ENCODE data around the gene GPR139. TPM values are rescaled to one million over a fixed set of nuclear protein-coding genes. Genes with fewer than 3 reads are reported as not detected.
A peak's percentile ranks its signal among the peaks of the same experiment; 100 is the strongest.

GPR139 gene
- not detected in 2 replicates for total RNA-seq

DNA sequence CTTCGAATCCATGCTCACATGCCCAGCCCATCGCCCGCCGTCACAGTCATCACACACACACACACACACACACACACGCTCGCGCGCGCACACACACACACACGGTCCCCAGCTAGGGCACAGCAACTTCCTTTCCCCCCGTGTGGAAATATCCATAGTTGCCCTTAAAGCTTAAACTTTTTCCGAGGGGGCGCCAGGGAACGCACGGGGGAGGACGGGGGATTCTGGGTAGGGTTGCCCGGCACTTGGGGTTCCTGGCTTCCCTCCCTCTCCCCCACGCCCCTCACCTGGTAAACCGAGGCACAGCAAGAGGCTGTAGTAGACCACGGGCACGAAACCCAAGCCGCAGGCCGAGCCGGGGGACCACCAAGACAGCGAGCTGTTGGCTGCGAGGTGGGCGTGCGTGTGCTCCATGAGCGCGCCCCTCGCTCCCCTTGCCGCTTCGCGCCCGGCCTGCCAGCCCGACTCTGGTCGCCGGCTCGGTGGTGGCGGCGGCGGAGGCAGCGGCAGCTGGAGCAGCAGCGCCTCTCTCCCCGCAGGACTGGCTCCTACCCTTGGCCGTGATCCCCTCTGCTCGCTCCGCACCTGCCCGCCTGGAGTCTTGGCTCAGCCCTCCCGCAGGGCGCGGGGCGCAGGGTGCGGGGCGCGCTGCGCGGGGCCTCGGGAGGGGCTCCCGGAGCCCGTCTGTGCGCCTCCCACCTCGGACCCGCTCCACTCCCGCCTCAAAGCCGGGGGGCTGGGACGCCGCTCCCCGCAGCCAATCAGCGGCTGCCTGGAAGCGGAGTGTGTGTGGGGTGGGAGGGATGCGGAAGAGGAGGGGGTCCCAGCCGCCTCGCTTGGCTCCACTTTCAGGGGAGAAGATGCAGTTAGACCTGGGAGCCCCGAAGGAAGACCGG lies at the start of gene GPR139:
GPR139 (minus strand) TSS at position 688 of the 896 bp plus-strand sequence; CDS start at position 414, 274 bp downstream.
- DNase-seq (ENCODE audit: low read depth in 2 of 2): no peak

DNA sequence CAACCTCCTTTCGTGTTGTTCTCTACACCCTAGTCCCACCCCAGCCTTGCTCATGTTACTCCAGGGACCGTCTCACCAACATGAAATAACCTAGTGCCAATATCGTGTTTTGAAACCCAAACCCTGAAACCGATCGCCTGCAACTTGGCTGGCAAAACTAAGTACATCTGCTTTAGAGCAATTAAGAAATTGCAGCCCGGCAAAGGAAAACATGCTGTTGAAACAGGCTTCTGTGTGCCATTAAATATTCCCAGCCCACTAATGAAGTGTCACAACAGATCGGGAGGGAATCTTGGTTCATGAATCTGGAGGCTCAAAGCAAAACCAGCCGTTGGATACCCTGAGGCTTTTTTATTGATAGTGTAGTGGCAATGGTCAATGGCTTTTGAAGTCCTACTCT lies 48.3 kb upstream of the GPR139 start:
- no peak for DNase-seq (ENCODE audit: low read depth in 2 of 2)

DNA sequence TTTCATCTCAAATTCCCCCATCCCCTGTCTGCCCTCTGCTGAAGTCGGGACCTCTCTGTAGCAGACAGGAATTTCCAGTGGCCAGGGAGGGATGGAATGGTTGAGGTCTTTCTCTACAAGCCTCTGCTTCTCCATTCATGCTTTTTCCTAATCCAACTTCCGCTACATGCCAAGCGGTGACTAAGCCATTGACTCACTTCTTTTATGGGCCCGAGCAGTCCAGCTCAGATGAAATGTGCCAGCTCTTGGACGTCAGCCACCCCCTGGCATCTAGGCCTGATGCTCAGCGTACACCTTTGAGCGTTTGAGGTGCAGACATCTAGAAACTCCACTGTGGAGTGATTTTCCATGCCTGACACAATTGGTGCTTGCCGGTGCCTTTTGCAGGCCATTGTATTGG lies 40.7 kb upstream of the GPR139 start:
- no peak for DNase-seq (ENCODE audit: low read depth in 2 of 2)

DNA sequence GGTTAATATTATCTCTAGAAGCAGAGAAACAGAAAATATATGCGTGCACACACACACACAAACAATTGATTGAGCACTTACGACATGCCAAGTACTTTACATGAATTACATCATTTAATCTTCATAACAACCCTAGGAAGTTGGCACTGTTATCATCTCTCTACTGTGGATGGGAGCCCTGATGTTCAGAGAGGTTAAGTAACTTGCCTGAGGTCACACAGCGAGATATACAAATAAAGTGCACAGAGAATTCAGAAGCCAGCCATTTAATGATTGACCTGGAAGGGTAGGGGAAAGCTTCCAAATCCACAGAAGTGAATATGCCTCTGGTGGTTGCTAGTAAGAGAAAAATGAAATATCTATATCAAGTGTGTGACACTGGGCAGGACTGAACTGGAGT lies 37.5 kb upstream of the GPR139 start:
- no peak for DNase-seq (ENCODE audit: low read depth in 2 of 2)

DNA sequence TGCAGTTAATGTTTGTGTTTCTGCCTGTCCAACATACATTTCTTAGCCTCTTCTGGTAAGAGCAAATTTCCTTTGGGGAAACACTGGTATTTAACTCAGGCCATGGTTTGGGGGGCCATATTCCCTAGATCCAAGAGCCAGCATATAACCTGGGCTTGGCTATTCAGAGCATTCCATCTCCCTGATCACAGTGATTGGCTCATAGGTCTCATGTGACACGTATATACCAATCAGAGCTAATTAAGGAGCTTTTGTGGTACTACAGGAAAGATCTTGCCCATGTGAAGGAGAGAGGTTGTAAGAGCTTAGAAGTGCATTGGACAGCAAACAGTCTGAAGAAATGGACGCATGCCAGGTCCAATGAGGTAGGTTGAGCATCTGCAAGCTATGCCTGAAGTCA lies 33.4 kb upstream of the GPR139 start:
- no peak for DNase-seq (ENCODE audit: low read depth in 2 of 2)

DNA sequence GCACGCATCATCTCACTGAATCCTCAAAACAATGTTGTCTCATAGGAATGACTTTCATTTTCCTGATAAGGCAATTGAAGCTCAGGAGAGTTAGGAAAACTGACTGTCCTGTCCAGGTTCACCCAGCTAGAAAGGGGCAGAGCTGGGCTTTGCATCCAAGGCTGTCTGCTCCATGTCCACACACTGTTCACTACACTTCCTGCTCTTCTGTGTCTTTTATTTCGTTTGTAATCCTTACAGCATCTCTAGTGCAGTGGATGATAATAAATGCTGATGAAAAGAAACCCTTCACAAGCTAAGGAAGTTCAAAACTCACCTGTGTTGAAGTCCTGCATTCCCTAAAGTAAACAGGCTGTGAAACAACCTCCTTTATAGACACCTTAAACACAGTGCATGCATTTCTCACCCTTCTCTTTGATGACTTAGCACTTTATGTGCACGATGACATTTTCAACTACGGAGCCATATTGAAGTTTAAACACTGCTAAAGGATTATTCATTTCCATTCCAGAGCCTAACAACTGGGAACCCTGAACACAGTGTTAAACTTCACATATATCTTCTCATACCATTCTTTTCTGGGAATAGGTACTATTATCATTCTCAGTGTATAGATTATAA lies 31.0 kb upstream of the GPR139 start:
- no peak for DNase-seq (ENCODE audit: low read depth in 2 of 2)

DNA sequence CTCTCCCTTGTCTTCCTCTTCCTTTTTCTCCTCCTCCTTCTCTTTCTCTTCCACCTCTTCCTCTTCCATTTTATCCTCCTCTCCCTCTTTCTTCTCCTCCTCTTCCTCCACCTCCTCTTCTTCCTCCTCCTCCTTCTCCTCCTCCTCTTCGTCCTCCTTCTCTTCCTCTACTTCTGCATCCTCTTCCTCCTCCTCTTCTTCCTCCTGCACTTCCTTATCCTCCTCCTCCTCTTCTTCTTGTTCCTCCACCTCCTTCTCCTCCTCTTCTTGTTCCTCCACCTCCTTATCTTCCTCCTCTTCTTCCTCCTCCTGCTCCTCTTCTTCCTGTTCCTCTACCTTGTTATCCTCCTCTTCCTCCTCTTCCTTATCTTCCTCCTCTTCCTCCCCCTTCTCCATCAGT lies 28.8 kb upstream of the GPR139 start:
- DNase-seq (ENCODE audit: low read depth in 2 of 2): no peak

DNA sequence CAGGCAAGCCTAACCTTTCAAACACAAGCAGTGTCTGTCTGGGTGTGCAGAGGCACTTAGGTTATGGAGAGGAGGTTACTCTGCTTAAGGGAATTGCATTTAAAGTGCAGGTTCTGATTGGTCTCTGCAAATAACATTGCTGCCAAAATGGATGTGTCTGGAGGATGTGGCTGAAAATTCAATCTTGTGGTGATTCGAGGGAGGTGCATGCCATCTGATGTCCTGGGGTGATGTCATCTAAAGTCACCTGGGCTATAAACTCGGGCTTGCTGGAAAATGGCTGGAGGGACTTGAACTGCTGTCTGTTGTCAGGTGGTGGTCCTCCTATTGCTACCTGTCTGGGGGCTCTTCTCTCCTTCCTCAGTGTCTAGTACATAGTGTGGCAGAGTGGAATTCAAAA lies 28.3 kb upstream of the GPR139 start:
- DNase-seq (ENCODE audit: low read depth in 2 of 2): no peak

DNA sequence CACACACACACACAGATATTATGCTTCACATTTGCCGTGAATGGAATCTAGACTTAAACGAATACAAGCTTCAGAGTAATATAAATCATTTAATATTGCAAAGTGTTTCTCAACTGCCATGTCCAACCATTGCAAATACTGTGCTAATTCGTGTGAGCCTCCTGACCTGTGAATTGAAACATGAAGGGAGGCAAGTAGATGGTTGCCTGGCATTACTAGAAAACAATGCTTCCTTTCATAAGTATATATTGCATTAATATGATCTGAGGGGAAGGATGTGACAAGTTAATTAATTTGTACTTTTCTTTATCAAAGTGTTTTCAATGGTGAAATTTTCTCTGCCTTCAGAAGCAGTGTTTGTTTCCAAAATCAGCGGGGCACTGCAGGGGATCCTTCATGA lies 25.7 kb upstream of the GPR139 start:
- DNase-seq (ENCODE audit: low read depth in 2 of 2): no peak

DNA sequence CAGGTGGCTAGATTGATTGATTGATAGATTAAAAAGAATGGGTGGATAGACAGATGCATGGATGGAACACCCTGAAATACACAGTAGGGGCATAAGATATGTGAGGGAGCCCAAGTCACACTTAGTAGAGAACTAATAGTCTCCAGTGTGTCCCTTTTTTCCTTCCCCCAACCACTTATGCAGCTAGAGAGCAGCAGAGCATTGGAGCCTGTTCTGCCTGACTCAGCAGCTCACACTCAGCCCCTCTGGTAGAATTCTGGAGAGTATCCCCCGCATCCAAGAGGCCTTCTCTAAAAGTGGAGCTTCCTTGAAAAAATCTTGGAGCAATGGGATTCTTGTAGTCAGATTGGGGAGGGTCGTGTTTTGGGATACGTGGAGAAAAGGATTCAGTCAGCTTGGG lies 20.5 kb upstream of the GPR139 start:
- DNase-seq (ENCODE audit: low read depth in 2 of 2): no peak

DNA sequence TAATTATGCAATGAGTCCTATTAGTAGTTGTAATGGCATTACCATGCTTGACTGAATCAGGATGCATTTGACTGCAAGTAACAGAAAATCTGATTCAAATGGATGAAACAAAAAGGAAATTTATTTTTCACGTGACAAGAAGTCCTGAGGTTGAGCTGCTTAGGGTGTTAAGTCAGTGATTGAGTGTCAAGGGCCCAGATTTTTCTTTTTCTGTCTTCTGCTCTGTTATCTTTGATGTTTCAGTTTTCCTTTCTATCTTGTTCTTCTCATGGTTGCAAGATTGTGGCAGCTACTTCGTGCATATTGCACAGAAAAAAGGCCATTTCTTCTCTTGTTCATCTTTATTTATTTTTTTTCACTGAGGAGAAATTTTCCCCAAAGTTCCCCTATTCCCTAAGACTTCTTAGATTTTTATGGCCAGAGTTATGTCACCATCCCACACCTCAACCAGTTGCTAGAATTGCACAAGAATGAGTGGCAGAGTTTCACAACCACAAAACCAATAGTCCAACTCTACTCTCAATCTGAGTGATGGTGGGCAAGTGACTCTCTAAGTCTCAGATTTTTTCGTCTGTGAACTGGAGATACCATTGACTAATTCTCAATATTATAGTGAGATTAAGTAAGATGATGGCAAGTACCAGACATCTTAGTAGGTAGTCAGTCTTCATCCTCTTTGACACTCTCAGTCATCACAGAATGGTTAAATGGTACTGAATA lies 15.7 kb upstream of the GPR139 start:
- no peak for DNase-seq (ENCODE audit: low read depth in 2 of 2)

DNA sequence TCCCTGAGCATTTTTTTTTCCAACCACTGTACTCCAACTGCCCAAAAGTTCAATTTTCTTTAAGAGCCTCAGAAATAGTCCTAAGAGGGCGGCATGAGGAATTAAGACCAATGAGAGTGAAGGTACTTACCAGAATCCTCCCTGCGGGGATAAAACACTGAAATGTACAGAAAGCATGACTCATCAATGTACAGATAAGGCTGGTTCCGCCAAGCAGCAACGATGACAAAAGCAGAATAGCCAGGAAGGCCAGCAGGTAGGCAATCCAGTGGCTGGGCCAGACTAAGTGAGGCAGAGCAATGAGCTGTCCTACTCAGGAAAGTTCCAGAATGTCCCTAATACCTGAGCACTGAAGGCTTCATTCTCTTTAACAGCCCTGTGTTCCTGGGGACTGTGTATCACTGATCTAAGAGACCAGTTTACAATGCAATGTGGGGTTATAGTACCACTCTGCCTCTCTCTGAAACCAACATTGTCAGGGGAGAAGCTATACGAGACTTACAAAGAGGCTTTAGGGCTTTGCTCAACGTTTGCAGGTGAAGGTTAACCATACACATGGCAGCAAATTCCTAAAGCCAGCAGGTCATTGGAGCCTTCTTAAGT lies 11.0 kb upstream of the GPR139 start:
- no peak for DNase-seq (ENCODE audit: low read depth in 2 of 2)

DNA sequence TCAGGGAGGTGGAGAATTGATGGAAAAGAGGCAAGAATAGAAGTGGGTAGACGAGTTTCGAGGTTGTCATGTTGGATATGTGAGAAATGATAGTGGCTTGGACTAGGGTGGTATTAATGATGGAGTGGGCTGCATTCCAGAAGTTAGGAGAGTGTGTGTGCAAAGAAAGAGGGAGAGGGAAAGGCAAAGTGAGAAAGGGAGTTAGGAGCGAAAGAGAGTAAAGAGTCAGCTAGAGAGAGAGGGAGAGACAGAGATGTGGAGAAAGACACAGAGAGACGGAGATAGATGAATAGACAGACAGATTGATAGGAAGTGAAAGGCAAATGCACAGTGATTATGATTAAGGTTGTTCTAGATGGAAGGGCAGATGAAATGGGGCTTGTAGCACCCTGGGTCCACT lies 5.4 kb upstream of the GPR139 start:
- no peak for DNase-seq (ENCODE audit: low read depth in 2 of 2)

DNA sequence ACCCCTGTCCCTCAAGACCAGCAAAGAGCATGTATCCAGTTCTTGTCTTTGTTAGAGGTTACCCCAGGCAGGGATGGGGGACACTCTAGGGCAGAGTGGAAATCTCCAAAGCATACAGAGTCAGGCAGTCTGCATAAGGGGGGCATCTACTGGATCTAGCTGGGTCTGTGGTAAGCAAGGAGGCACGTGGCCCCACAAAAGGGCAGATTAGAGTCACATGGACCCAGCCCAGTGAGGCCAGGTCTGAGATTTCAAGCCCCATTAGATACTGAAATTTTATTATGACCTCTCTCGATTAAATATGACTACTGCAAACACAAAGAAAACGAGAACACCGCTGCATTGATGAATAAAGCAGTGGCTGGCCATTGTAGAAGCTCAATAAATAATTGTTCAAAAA lies 1.6 kb upstream of the GPR139 start:
- no peak for DNase-seq (ENCODE audit: low read depth in 2 of 2)

DNA sequence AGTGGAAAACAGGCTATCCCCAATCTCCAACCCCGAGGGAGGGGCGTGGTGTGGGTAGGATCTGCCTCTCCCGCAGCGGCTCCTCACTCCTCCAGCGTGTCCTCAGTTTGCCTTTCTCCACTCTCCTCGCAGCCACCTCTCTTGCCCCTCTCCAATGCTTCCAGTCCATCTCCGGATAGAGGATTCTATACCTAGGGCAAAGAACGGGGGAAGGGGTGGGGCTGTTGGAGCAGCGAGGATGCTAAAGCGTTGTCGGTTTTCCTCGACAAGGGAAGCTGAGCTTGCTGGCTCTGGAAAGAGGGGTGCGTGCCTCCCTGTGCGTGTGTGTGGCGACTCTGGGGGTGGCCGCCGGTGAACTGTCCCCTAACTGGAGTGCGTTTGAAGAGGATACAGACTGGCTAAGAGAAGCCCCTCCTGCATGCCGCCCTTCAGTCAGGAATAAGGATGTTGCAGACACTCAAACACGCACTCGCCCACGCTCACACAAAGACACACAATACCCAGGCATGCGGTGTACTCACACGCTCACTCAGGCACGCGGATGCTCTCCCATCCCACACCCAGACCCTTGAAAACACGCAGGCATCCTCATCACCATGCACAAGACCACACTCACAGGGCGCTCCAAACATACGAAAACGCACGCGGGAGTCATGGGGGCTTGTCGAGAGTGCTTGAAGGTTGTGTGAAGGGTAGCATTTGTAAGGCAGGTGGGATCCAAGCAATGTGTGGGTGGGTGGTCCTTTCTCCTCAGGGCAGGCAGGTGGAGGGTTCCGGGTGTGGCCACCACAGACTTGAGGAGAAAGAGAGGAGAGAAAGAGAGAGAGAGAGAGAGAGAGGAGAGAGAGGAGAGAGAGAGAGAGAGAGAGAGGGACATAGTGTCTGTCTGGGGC lies 655 bp upstream of the GPR139 start:
- DNase-seq (ENCODE audit: low read depth in 2 of 2): no peak

DNA sequence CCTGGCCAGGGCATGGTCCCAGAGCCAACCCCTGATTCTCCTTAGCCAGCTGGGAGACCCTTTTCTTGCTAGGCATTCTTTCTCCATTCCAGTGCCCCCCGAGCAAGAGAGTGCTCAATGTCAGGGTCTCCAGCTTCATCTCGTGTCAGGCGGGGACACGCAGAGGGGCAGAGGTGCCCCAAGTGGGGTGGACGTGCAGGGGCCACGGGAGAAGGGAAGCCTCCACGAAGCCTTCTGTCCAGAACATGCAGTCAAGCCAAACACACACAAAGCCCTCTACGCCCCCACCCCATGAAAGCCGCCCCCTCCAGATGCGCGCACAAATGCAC lies 852 bp downstream of the GPR139 start:
- DNase-seq (ENCODE audit: low read depth in 2 of 2): no peak

DNA sequence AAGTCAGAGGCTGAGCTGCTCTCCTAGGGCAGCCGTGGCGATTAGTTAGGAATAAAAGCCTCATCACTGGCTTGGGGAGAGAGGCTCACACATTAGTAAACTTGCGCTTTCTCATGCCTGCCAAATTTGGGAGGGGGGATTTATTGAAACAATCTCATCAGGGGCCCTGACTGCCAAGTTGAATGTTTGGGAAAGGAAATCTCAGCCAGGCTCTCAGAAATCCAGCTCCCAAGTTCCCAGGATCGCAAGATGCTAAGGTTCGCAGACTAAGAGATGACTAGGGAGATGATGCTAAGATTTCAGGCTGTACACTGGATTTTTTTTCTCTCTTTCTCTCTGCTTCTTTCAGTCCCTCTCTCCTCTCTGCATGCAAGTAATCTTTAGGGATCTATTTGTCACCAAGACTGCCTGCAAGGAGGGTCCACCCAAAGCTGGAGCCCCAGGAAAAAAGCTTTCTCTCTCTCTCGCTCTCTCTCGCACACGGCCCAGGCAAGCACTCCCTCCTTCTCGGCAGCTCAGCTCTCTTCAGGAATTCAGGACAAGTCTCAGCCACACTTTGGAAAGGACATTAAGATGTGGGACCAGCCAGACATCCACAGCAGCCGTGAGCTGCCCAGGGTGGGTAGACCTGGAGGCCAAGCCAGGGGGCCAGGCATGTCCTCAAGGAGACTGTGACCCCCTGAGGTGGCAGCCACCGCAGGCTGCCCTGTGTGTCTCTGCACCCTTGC lies 1.4 kb downstream of the GPR139 start:
- DNase-seq (ENCODE audit: low read depth in 2 of 2): no peak

DNA sequence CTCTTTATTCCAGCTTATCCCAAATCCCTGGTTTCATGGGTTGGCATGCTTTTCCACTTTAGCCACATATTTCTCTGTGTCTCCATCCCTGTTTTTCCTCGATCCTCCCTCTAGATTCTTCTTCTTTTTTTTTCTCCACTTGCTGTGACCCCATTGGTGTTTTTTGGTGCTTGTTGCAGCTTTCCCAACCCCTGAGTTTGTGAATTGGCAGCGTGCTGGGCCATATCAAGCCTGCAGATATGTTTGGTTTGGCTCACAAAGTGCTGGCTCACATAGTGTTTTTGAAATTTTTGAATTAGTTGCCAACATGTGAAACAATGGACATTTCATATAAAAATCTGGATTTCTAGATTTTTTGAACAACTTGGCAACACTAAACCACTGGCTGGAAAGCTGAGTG lies 8.8 kb downstream of the GPR139 start:
- peak; percentile 36 to 83 for DNase-seq (ENCODE audit: low read depth in 2 of 2)

DNA sequence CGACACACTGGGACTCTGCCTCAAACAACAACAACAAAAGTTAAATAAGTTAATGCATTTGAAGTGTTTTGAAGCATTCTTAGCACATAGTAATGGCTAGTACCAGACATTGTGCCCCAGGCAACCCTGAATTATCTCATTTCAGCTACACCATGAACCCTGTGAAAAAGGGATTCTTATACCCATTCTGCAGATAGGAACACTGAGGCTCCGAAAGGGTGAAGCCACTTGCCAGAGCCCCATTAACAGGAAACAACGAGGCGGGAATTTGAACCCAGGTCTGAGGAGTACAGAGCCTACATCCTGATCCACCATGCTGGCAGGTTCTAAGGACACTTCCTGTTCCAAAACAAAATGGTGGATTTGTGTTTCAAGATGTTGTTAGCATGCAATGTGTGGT lies 9.2 kb downstream of the GPR139 start:
- DNase-seq (ENCODE audit: low read depth in 2 of 2): no peak

DNA sequence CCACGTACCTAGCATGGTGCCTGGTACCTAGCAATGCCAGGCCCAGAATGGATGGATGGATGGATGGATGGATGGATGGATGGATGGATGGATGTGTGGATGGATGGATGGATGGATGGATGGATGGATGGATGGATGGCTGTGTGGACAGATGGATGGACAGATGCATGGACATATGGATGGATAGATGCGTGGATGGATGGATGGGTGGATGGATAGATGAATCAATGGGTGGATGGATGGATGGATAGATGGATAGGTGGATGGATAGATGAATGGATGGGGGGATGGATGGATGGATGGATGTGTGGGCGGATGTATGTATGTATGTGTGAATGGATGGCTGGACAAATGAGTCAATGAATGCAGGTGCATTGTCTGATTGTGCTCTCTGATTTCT lies 12.6 kb downstream of the GPR139 start:
- no peak for DNase-seq (ENCODE audit: low read depth in 2 of 2)

DNA sequence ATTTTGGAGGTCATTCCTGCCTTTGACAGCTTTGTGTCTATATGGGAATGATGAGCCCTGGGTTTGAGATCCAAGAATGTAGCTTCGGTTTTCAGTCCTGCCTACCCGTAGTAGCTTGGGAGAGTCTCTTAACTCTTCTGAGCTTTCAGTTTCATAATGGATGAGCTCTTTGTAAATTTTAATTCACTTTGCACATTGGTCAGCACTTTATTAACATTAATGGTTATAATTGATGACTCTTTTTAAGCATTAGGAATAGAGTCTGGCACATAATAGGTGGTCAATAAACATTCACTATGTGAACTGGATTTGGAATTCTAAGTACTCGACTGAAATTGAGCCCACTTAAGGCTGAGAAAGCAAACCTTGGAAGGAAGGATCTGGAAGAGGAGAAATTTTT lies 17.3 kb downstream of the GPR139 start:
- no peak for DNase-seq (ENCODE audit: low read depth in 2 of 2)

Data from dermis microvascular lymphatic vessel endothelial cell (primary cell).